A673 (cell line): ENCODE measurements around the gene KLK12. TPM values are rescaled to one million over a fixed set of nuclear protein-coding genes. Genes with fewer than 3 reads are reported as not detected.

Experiments used
- BruUV-seq: library from RNA; stranded (reverse); fragments of 400-500 nt; replicated peaks from 2 replicates; lab custom pipeline; 2021; lab: Mats Ljungman, UMichigan
- CTCF ChIA-PET: fragments of 300-600 bp; sonication (Branson Sonifier 250); formaldehyde crosslinking; loops from one replicate; lab custom pipeline; 2022; ENCODE audit warnings: antibody characterized with exemption; lab: Charles Lee
- POLR2A ChIA-PET: fragments of 300-600 bp; sonication (Branson Sonifier 250); formaldehyde crosslinking; loops from one replicate; lab custom pipeline; 2022; ENCODE audit warnings: antibody characterized with exemption; ENCODE audit not compliant: low non-redundant PET; lab: Charles Lee
- DNase-seq: peaks from one replicate; pipeline ENCODE4 v3.0.0-alpha.2; 2015; ENCODE audit warnings: low spot score
- H3K27ac ChIP-seq: fragments of 200-600 bp; sonication (generic); 2 replicates; pipeline ENCODE4 v1.5.1; 2016; ENCODE audit warnings: mixed run types, low read depth, mild to moderate bottlenecking, mixed read lengths, antibody characterized with exemption, low read length; ENCODE audit not compliant: poor library complexity, severe bottlenecking
- H3K27me3 ChIP-seq: fragments of 200-600 bp; sonication (generic); replicated peaks from 2 replicates; pipeline ENCODE4 v1.6.1; 2017; ENCODE audit warnings: mixed run types, low read depth, mild to moderate bottlenecking, mixed read lengths, antibody characterized with exemption, low read length; ENCODE audit not compliant: insufficient read depth, poor library complexity
- H3K36me3 ChIP-seq: fragments of 200-600 bp; sonication (generic); 2 replicates; pipeline ENCODE4 v1.6.1; 2016; ENCODE audit warnings: mixed run types, mild to moderate bottlenecking, mixed read lengths, antibody characterized with exemption, low read length; ENCODE audit not compliant: insufficient read depth, poor library complexity, severe bottlenecking
- H3K4me1 ChIP-seq: fragments of 200-600 bp; sonication (generic); 2 replicates; pipeline ENCODE4 v1.6.1; 2017; ENCODE audit warnings: mixed run types, mild to moderate bottlenecking, mixed read lengths, antibody characterized with exemption, low read length; ENCODE audit not compliant: insufficient read depth, poor library complexity, severe bottlenecking
- H3K4me3 ChIP-seq: fragments of 200-600 bp; sonication (generic); 2 replicates; pipeline ENCODE4 v1.5.1; 2016; ENCODE audit warnings: low read depth, mixed run types, mild to moderate bottlenecking, mixed read lengths, low read length; ENCODE audit not compliant: poor library complexity, severe bottlenecking
- H3K9me3 ChIP-seq: fragments of 200-600 bp; sonication (generic); 2 replicates; pipeline ENCODE4 v1.6.1; 2016; ENCODE audit warnings: mixed run types, low read depth, mild to moderate bottlenecking, mixed read lengths, antibody characterized with exemption, low read length; ENCODE audit not compliant: poor library complexity, severe bottlenecking
- CTCF ChIP-seq: fragments of 300-800, 200-600 bp; sonication (generic); conservative IDR thresholded peaks from 2 replicates; pipeline ENCODE4 v1.5.1; 2017; ENCODE audit warnings: low read depth, mild to moderate bottlenecking, antibody characterized with exemption, low read length, moderate library complexity, mixed read lengths
- EZH2 ChIP-seq: fragments of 200-600 bp; sonication (generic); IDR thresholded peaks from 2 replicates; pipeline ENCODE4 v1.6.1; 2017; ENCODE audit warnings: borderline replicate concordance, low read depth, mild to moderate bottlenecking, mixed read lengths, antibody characterized with exemption, low read length; ENCODE audit not compliant: poor library complexity, severe bottlenecking
- intact Hi-C: fragments of 100-400 bp; cut with micrococcal nuclease; formaldehyde crosslinking; loops from one replicate; pipeline ENCODE4 v1.10.0; 2022; ENCODE audit not compliant: unreplicated experiment
- total RNA-seq: library from RNA; stranded (reverse); gene quantifications from 2 replicates; pipeline ENCODE4 v1.2.3, GENCODE V29; 2021

The KLK12 gene
- total RNA-seq, 1 experiment from 2014 or later, result not detected

DNA sequence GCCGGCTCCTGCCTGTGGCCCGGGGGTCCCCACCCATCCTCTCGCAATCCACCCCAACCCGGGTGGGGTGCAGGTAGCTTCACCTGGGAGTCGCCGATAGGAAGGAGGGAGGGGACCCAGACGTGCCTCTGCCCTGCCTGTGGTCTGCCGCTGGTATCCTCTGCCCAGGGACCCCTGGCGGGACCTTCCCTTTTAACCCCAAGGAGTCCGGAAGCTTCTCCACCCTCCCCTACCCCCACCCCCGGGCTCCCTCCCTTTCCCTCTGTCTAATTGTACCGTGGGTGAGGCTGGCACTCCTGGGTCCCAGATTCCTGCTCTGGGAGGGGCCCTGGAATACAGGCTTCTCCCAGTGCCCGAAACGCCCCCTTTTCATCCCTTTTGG is 15.3 kb downstream of the KLK12 start, which contains the start of gene KLK10:
KLK10 (minus strand) TSS at position 166 of the 382 bp plus-strand sequence. CDS start 579 bp downstream, outside the sequence.
- Histone ChIP-seq H3K4me1 (peaks cover 7% of the 10 kb centered on the region), H3K27ac (no peak within 1 kb of the TSS), H3K27me3 (peaks cover 71% of the 10 kb centered on the region), H3K4me3 (peak within 1 kb of the TSS; percentile 4), H3K36me3 (no peaks in the 10 kb centered on the region), H3K9me3 (no peaks in the 10 kb centered on the region)
- no peak for DNase-seq
- no TSS peak for BruUV-seq
- peak; percentile 17 for TF ChIP-seq EZH2
- no peak for TF ChIP-seq CTCF
- ChIA-PET POLR2A (interaction anchor here (0.6 kb wide), 1 partner anchor 36 kb away, joined by 4 read pairs; the partner anchor contains the start of gene KLK7), CTCF (no interaction called here)
- intact Hi-C loops, result loop anchor here (10.0 kb wide), 1 partner anchor 315 kb away; no protein-coding TSS in a partner anchor

- ChIA-PET CTCF (no interaction called here), POLR2A (no interaction called here)
- intact Hi-C loops, result loop anchor here (10.0 kb wide), 1 partner anchor 314 kb away; no protein-coding TSS in a partner anchor
- no TSS peak for BruUV-seq
- Histone ChIP-seq H3K9me3 (no peaks in the 10 kb centered on the region), H3K36me3 (no peaks in the 10 kb centered on the region), H3K27ac (no peak overlapping the region), H3K4me3 (peak overlapping the region; percentile 4), H3K27me3 (peaks cover 65% of the 10 kb centered on the region), H3K4me1 (peaks cover 7% of the 10 kb centered on the region)
- DNase-seq, result no peak
- TF ChIP-seq CTCF (no peak), EZH2 (no peak)
Measured at GRCh38 chr19:51018745-51019543, 15.9 kb downstream of the KLK12 start.

DNA sequence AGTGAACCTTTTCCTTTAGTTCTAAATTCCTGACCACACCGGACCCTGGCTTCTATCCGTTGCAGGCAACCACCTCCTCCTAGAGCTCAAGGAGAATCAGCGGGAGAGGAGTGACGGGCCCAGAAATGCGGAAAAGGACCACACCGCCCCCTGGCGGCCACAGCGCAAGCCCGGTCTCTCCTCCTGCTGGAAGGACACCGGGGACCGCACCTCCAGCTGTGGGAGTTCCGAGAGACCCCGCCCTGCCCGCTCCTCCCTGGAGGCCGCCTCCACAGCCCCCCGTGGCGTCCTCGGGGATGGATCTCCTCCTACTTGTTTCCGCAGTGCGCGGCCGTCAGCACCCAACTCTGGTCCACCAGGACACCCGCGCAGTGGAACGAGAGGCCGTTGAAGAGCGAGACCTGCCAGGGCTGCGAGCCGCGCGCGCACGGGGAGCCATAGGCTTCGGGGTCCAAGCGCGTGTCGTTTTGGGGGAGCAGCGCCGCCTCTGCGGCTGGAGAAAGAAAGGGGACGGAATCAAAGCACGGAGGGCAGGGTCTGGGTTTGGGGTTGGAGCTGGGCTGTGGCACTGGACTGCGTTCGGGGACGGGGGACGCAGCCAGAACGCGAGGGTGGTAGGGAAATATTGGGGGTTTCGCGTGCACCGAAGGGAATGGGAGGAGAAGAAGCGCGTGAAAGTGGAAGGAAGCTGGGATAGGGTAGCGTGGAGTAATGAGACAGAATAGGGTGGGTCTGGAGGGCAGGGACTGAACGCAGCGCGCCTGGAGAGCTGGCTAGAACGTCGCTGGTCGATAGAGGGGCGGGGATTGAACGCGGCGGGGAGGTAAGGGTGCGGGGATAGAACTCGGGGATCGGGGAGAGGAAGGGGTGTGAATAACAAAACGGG is 17.8 kb downstream of the KLK12 start:
- POLR2A ChIA-PET, result no interaction called here
- H3K4me3 ChIP-seq, result peak overlapping the region; percentile 40
- DNase-seq, result peak; percentile 85

More for the DNA sequence above, 17.8 kb downstream of the KLK12 start:
- no peak overlapping the region for H3K27ac ChIP-seq
- H3K36me3 ChIP-seq, result no peaks in the 10 kb centered on the region
- TF ChIP-seq CTCF, result peak; percentile 92
- peak; percentile 86 for TF ChIP-seq EZH2
- H3K9me3 ChIP-seq, result no peaks in the 10 kb centered on the region
- H3K4me1 ChIP-seq, result peaks cover 7% of the 10 kb centered on the region
- intact Hi-C loops, result loop anchor here (2.0 to 10.0 kb wide), 2 partner anchors 86 to 312 kb away; no protein-coding TSS in a partner anchor
- H3K27me3 ChIP-seq, result peaks cover 54% of the 10 kb centered on the region
- BruUV-seq, result no TSS peak
- CTCF ChIA-PET, result interaction anchor here (0.6 to 1.7 kb wide), 9 partner anchors 15 to 660 kb away, joined by 3 to 8 read pairs (median 4); no protein-coding TSS in a partner anchor
